Body of pancreas (tissue), 4 donors: Measurements from ENCODE around the gene GLRA1.

ENCODE experiments used
- POLR2A ChIP-seq, 3 donors: fragments of 450-650 bp; IDR thresholded peaks; one replicate each; pipeline ENCODE4 v1.6.1; 2016; ENCODE audit warnings: antibody characterized with exemption in 3 of 3, mild to moderate bottlenecking in 2 of 3
- TF ChIP-seq, protein P1 (sequence below), 7 experiments: fragments of 450-650 bp in 4 of 7; fragments of 200-600 bp in 3 of 7; sonication (generic) in 3 of 7; IDR thresholded peaks; one replicate each; pipeline ENCODE4 v1.5.1; 2016 to 2019; ENCODE audit warnings: antibody characterized with exemption in 7 of 7

DNA sequence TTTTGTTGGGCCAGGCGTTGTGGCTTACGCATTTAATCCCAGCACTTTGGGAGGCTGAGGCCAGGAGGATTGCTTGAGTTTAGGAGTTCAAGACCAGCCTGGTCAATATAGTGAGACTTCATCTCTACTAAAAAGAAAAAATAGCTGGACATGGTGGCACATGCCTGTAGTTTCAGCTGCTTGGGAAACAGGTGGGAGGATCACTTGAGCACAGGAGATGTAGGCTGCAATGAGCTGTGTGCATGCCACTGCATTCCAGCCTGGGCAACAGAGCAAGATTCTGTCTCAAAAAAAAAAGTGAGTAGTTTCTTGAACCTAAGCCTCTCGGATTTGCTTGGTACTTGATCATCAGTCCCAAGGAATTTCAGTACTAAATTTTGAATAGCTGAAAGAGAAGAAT lies 126.0 kb downstream of the GLRA1 start:
- TF ChIP-seq POLR2A (IDR thresholded peaks at IDR 0.05) = no peak
- TF ChIP-seq, protein P1, sequence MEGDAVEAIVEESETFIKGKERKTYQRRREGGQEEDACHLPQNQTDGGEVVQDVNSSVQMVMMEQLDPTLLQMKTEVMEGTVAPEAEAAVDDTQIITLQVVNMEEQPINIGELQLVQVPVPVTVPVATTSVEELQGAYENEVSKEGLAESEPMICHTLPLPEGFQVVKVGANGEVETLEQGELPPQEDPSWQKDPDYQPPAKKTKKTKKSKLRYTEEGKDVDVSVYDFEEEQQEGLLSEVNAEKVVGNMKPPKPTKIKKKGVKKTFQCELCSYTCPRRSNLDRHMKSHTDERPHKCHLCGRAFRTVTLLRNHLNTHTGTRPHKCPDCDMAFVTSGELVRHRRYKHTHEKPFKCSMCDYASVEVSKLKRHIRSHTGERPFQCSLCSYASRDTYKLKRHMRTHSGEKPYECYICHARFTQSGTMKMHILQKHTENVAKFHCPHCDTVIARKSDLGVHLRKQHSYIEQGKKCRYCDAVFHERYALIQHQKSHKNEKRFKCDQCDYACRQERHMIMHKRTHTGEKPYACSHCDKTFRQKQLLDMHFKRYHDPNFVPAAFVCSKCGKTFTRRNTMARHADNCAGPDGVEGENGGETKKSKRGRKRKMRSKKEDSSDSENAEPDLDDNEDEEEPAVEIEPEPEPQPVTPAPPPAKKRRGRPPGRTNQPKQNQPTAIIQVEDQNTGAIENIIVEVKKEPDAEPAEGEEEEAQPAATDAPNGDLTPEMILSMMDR (IDR thresholded peaks at IDR 0.05) = no peak
